H4 (cell line): ENCODE measurements around the gene PDILT. TPM values are rescaled to one million over a fixed set of nuclear protein-coding genes. Genes with fewer than 3 reads are reported as not detected.

Source experiments
- DNase-seq: peaks from one replicate; pipeline ENCODE4 v3.0.0-alpha.2; 2015; ENCODE audit warnings: low spot score
- total RNA-seq: library from RNA; depleted of rRNA; stranded (reverse); fragments of >200 nt; shearing (Covaris generic); gene quantifications from 2 replicates; pipeline ENCODE4 v1.2.3, GENCODE V29; 2014

PDILT gene
- total RNA-seq, 1 experiment from 2014 or later, result not detected

GRCh38 chr16:20363191-20363590, 41.3 kb downstream of the PDILT start:
- DNase-seq, result no peak

- DNase-seq, result no peak
Observed at GRCh38 chr16:20359997-20360396, 44.5 kb downstream of the PDILT start.

GRCh38 chr16:20355114-20355782, 49.3 kb downstream of the PDILT start:
- DNase-seq, result no peak

- DNase-seq, result no peak
Observed at GRCh38 chr16:20353379-20353778, 51.2 kb downstream of the PDILT start.

GRCh38 chr16:20352615-20353014, 51.9 kb downstream of the PDILT start, which contains the start of gene UMOD:
UMOD (minus strand) TSS chr16:20352715; CDS start chr16:20350737, 1,978 bp downstream.
- no peak for DNase-seq

- DNase-seq, result no peak
Observed at GRCh38 chr16:20349615-20350014, 54.9 kb downstream of the PDILT start.

GRCh38 chr16:20348365-20349185, 56.0 kb downstream of the PDILT start:
- no peak for DNase-seq

- DNase-seq, result no peak
Observed at GRCh38 chr16:20347666-20348364, 56.7 kb downstream of the PDILT start.

- DNase-seq, result no peak
Observed at GRCh38 chr16:20344611-20345010, 59.9 kb downstream of the PDILT start.

GRCh38 chr16:20339744-20340143, 64.8 kb downstream of the PDILT start:
- no peak for DNase-seq

GRCh38 chr16:20336955-20337354, 67.6 kb downstream of the PDILT start:
- DNase-seq, result no peak

GRCh38 chr16:20334396-20334795, 70.1 kb downstream of the PDILT start:
- DNase-seq, result no peak

- no peak for DNase-seq
Observed at GRCh38 chr16:20333120-20333519, 71.4 kb downstream of the PDILT start.

GRCh38 chr16:20332411-20332810, 72.1 kb downstream of the PDILT start:
- DNase-seq, result no peak

GRCh38 chr16:20331635-20332034, 72.9 kb downstream of the PDILT start:
- DNase-seq, result no peak

- no peak for DNase-seq
Observed at GRCh38 chr16:20329392-20330138, 75.0 kb downstream of the PDILT start.

- DNase-seq, result no peak
Observed at GRCh38 chr16:20327444-20328041, 77.0 kb downstream of the PDILT start, which contains the start of gene GP2. GP2 (minus strand) TSS chr16:20327513; CDS start chr16:20326431, 1,082 bp downstream.

GRCh38 chr16:20326321-20326720, 78.2 kb downstream of the PDILT start:
- no peak for DNase-seq

GRCh38 chr16:20325005-20325404, 79.5 kb downstream of the PDILT start:
- DNase-seq, result no peak

- no peak for DNase-seq
Observed at GRCh38 chr16:20323591-20324117, 80.9 kb downstream of the PDILT start.

- DNase-seq, result no peak
Observed at GRCh38 chr16:20322696-20323095, 81.8 kb downstream of the PDILT start.
